Measurements from ENCODE around the gene ISM1.
A peak's percentile ranks its signal among the peaks of the same experiment; 100 is the strongest.

The ISM1 gene

GRCh38 chr20:13301596-13301995 lies 80.5 kb downstream of the ISM1 start:
- H3K9me3 Mint-ChIP-seq: peaks cover 0 to 2% of the 10 kb centered on the region in 2 donors
- H3K27me3 Mint-ChIP-seq: no peaks in the 10 kb centered on the region
- no peaks in the 10 kb centered on the region for H3K36me3 Mint-ChIP-seq (ENCODE audit: insufficient read depth)
- ATAC-seq (replicated peaks) (no peak), DNase-seq (no peak)
- H3K4me1 Mint-ChIP-seq (ENCODE audit: low read depth in 2 of 2): no peaks in the 10 kb centered on the region
- H3K4me3 Mint-ChIP-seq: no peak overlapping the region
- no peak overlapping the region for H3K27ac Mint-ChIP-seq

GRCh38 chr20:13302647-13303450 lies 81.8 kb downstream of the ISM1 start:
- ATAC-seq (replicated peaks): no peak
- Mint-ChIP-seq H3K36me3 (ENCODE audit: insufficient read depth) (no peaks in the 10 kb centered on the region), H3K9me3 (peaks cover 0 to 2% of the 10 kb centered on the region in 2 donors), H3K27ac (no peak overlapping the region), H3K4me3 (no peak overlapping the region), H3K27me3 (no peaks in the 10 kb centered on the region), H3K4me1 (ENCODE audit: low read depth in 2 of 2) (no peaks in the 10 kb centered on the region)
- peak in 1 of 3 experiments; percentile 6 for DNase-seq

GRCh38 chr20:13305284-13305683 lies 84.2 kb downstream of the ISM1 start:
- Mint-ChIP-seq H3K27me3 (peaks cover 2 to 4% of the 10 kb centered on the region in 2 donors), H3K4me3 (no peak overlapping the region), H3K9me3 (peaks cover 0 to 2% of the 10 kb centered on the region in 2 donors), H3K4me1 (ENCODE audit: low read depth in 2 of 2) (no peaks in the 10 kb centered on the region), H3K27ac (no peak overlapping the region), H3K36me3 (ENCODE audit: insufficient read depth) (no peaks in the 10 kb centered on the region)
- no peak for DNase-seq
- ATAC-seq (replicated peaks): no peak

- no peak for ATAC-seq (replicated peaks)
- Mint-ChIP-seq H3K36me3 (ENCODE audit: insufficient read depth) (no peaks in the 10 kb centered on the region), H3K27ac (no peak overlapping the region), H3K27me3 (peaks cover 10 to 13% of the 10 kb centered on the region in 2 donors), H3K4me1 (ENCODE audit: low read depth in 2 of 2) (no peaks in the 10 kb centered on the region), H3K4me3 (no peak overlapping the region), H3K9me3 (peaks cover 0 to 5% of the 10 kb centered on the region in 2 donors)
- DNase-seq: no peak
Measured at GRCh38 chr20:13307562-13308163, 86.6 kb downstream of the ISM1 start.

GRCh38 chr20:13312300-13312699 lies 91.2 kb downstream of the ISM1 start:
- Mint-ChIP-seq H3K27me3 (peaks cover 18 to 21% of the 10 kb centered on the region in 2 donors), H3K4me1 (ENCODE audit: low read depth in 2 of 2) (no peaks in the 10 kb centered on the region), H3K36me3 (ENCODE audit: insufficient read depth) (no peaks in the 10 kb centered on the region), H3K9me3 (peaks cover 0 to 7% of the 10 kb centered on the region in 2 donors), H3K4me3 (no peak overlapping the region), H3K27ac (no peak overlapping the region)
- DNase-seq (no peak), ATAC-seq (replicated peaks) (no peak)

GRCh38 chr20:13313201-13313600 lies 92.1 kb downstream of the ISM1 start:
- H3K27me3 Mint-ChIP-seq: peaks cover 18 to 21% of the 10 kb centered on the region in 2 donors
- H3K4me3 Mint-ChIP-seq: no peak overlapping the region
- H3K9me3 Mint-ChIP-seq: peaks cover 0 to 9% of the 10 kb centered on the region in 2 donors
- H3K27ac Mint-ChIP-seq: no peak overlapping the region
- DNase-seq: no peak
- H3K36me3 Mint-ChIP-seq (ENCODE audit: insufficient read depth): no peaks in the 10 kb centered on the region
- no peaks in the 10 kb centered on the region for H3K4me1 Mint-ChIP-seq (ENCODE audit: low read depth in 2 of 2)
- no peak for ATAC-seq (replicated peaks)

- H3K36me3 Mint-ChIP-seq (ENCODE audit: insufficient read depth): no peaks in the 10 kb centered on the region
- no peak overlapping the region for H3K4me3 Mint-ChIP-seq
- H3K27ac Mint-ChIP-seq: no peak overlapping the region
- H3K4me1 Mint-ChIP-seq (ENCODE audit: low read depth in 2 of 2): no peaks in the 10 kb centered on the region
- H3K9me3 Mint-ChIP-seq: peaks cover 0 to 9% of the 10 kb centered on the region in 2 donors
- peaks cover 15 to 16% of the 10 kb centered on the region in 2 donors for H3K27me3 Mint-ChIP-seq
- no peak for DNase-seq
- ATAC-seq (replicated peaks): no peak
Measured at GRCh38 chr20:13317439-13317838, 96.4 kb downstream of the ISM1 start.

- H3K9me3 Mint-ChIP-seq: peaks cover 0 to 6% of the 10 kb centered on the region in 2 donors
- H3K4me1 Mint-ChIP-seq (ENCODE audit: low read depth in 2 of 2): no peaks in the 10 kb centered on the region
- peaks cover 5 to 9% of the 10 kb centered on the region in 2 donors for H3K27me3 Mint-ChIP-seq
- no peaks in the 10 kb centered on the region for H3K36me3 Mint-ChIP-seq (ENCODE audit: insufficient read depth)
- no peak overlapping the region for H3K4me3 Mint-ChIP-seq
- ATAC-seq (replicated peaks): no peak
- no peak for DNase-seq
- H3K27ac Mint-ChIP-seq: no peak overlapping the region
Measured at GRCh38 chr20:13318871-13319521, 97.9 kb downstream of the ISM1 start.

GRCh38 chr20:13320702-13321101 lies 99.6 kb downstream of the ISM1 start:
- DNase-seq (no peak), ATAC-seq (replicated peaks) (no peak)
- no peaks in the 10 kb centered on the region for H3K36me3 Mint-ChIP-seq (ENCODE audit: insufficient read depth)
- H3K27ac Mint-ChIP-seq: no peak overlapping the region
- no peak overlapping the region for H3K4me3 Mint-ChIP-seq
- peaks cover 5 to 9% of the 10 kb centered on the region in 2 donors for H3K27me3 Mint-ChIP-seq
- peaks cover 0 to 6% of the 10 kb centered on the region in 2 donors for H3K9me3 Mint-ChIP-seq
- no peaks in the 10 kb centered on the region for H3K4me1 Mint-ChIP-seq (ENCODE audit: low read depth in 2 of 2)

GRCh38 chr20:13321416-13321815 lies 100.3 kb downstream of the ISM1 start:
- DNase-seq: no peak
- Mint-ChIP-seq H3K36me3 (ENCODE audit: insufficient read depth) (no peaks in the 10 kb centered on the region), H3K4me3 (no peak overlapping the region), H3K4me1 (ENCODE audit: low read depth in 2 of 2) (no peaks in the 10 kb centered on the region), H3K27me3 (peaks cover 5 to 9% of the 10 kb centered on the region in 2 donors), H3K27ac (no peak overlapping the region), H3K9me3 (peaks cover 0 to 6% of the 10 kb centered on the region in 2 donors)
- ATAC-seq (replicated peaks): no peak

GRCh38 chr20:13322198-13322597 lies 101.1 kb downstream of the ISM1 start:
- DNase-seq: no peak
- H3K4me3 Mint-ChIP-seq: no peak overlapping the region

GRCh38 chr20:13322621-13323020 lies 101.5 kb downstream of the ISM1 start:
- no peak overlapping the region for H3K27ac Mint-ChIP-seq
- no peak for ATAC-seq (replicated peaks)
- no peak for DNase-seq
- H3K4me3 Mint-ChIP-seq: no peak overlapping the region
- H3K27me3 Mint-ChIP-seq: peaks cover 9 to 12% of the 10 kb centered on the region in 2 donors
- no peaks in the 10 kb centered on the region for H3K36me3 Mint-ChIP-seq (ENCODE audit: insufficient read depth)
- peaks cover 0 to 4% of the 10 kb centered on the region in 2 donors for H3K9me3 Mint-ChIP-seq
- no peaks in the 10 kb centered on the region for H3K4me1 Mint-ChIP-seq (ENCODE audit: low read depth in 2 of 2)

More at GRCh38 chr20:13322198-13322597, 101.1 kb downstream of the ISM1 start:
- H3K27me3 Mint-ChIP-seq: peaks cover 9 to 12% of the 10 kb centered on the region in 2 donors
- no peak overlapping the region for H3K27ac Mint-ChIP-seq
- ATAC-seq (replicated peaks): no peak
- no peaks in the 10 kb centered on the region for H3K4me1 Mint-ChIP-seq (ENCODE audit: low read depth in 2 of 2)
- H3K36me3 Mint-ChIP-seq (ENCODE audit: insufficient read depth): no peaks in the 10 kb centered on the region
- H3K9me3 Mint-ChIP-seq: peaks cover 0 to 6% of the 10 kb centered on the region in 2 donors

- no peaks in the 10 kb centered on the region for H3K4me1 Mint-ChIP-seq (ENCODE audit: low read depth in 2 of 2)
- DNase-seq: no peak
- ATAC-seq (replicated peaks): no peak
- H3K27ac Mint-ChIP-seq: no peak overlapping the region
- peaks cover 9 to 12% of the 10 kb centered on the region in 2 donors for H3K27me3 Mint-ChIP-seq
- peaks cover 0 to 3% of the 10 kb centered on the region in 2 donors for H3K9me3 Mint-ChIP-seq
- H3K4me3 Mint-ChIP-seq: no peak overlapping the region
- H3K36me3 Mint-ChIP-seq (ENCODE audit: insufficient read depth): no peaks in the 10 kb centered on the region
Measured at GRCh38 chr20:13325033-13325432, 104.0 kb downstream of the ISM1 start.
